ENCODE data around the gene MAST2. TPM values are rescaled to one million over a fixed set of nuclear protein-coding genes. Genes with fewer than 3 reads are reported as not detected.

MAST2 gene
- total RNA-seq, 1 experiment from 2014 or later = 37.2 TPM

DNA sequence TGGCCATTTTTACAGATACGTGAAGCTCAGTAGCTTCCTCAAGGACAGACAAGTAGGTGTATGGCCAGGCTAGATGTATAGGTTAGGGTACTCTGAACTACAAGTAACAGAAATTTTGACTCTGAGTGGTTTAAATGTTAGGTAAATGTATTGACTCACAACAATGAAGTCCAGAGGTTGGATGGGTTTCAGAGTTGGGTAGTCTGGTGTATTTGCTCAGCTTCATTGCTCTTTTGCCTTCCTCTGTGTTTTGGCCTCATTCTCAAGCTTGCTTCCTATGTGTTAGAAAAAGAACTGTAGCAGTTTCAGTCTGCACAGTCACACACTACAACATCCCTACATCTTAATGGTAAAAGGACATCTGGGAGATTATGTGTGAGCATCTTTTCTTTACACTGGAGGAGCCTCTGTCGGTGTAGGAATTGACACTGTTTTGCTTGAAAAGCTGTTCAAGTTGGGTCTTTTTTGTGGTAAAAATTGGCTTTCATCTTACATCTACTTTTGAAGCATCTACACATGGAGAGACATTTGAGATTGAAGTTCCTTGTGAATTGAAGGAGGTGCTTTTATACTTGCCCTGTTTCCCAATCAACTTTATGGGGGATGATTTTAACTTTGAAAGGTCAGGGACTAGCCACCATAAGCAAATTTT lies 64.4 kb downstream of the MAST2 start:
- Mint-ChIP-seq H3K36me3 (no peaks in the 10 kb centered on the region), H3K9me3 (no peaks in the 10 kb centered on the region), H3K4me1 (peaks cover 26% of the 10 kb centered on the region), H3K27me3 (ENCODE audit: low read depth) (no peaks in the 10 kb centered on the region), H3K4me3 (no peak overlapping the region), H3K27ac (peak overlapping the region; percentile 42; the same call in 1 of the 2 replicates)
- ATAC-seq = no peak
- ChIA-PET POLR2A (no interaction called here), CTCF (interaction anchor here (1.4 kb wide), 1 partner anchor 13 kb away, joined by 4 read pairs; no protein-coding TSS in a partner anchor)
- TF ChIP-seq, protein P1, sequence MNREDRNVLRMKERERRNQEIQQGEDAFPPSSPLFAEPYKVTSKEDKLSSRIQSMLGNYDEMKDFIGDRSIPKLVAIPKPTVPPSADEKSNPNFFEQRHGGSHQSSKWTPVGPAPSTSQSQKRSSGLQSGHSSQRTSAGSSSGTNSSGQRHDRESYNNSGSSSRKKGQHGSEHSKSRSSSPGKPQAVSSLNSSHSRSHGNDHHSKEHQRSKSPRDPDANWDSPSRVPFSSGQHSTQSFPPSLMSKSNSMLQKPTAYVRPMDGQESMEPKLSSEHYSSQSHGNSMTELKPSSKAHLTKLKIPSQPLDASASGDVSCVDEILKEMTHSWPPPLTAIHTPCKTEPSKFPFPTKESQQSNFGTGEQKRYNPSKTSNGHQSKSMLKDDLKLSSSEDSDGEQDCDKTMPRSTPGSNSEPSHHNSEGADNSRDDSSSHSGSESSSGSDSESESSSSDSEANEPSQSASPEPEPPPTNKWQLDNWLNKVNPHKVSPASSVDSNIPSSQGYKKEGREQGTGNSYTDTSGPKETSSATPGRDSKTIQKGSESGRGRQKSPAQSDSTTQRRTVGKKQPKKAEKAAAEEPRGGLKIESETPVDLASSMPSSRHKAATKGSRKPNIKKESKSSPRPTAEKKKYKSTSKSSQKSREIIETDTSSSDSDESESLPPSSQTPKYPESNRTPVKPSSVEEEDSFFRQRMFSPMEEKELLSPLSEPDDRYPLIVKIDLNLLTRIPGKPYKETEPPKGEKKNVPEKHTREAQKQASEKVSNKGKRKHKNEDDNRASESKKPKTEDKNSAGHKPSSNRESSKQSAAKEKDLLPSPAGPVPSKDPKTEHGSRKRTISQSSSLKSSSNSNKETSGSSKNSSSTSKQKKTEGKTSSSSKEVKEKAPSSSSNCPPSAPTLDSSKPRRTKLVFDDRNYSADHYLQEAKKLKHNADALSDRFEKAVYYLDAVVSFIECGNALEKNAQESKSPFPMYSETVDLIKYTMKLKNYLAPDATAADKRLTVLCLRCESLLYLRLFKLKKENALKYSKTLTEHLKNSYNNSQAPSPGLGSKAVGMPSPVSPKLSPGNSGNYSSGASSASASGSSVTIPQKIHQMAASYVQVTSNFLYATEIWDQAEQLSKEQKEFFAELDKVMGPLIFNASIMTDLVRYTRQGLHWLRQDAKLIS (CRISPR knock-in tag; IDR thresholded peaks at IDR 0.05; ENCODE audit: borderline replicate concordance) = no peak
- TF ChIP-seq, protein P2, sequence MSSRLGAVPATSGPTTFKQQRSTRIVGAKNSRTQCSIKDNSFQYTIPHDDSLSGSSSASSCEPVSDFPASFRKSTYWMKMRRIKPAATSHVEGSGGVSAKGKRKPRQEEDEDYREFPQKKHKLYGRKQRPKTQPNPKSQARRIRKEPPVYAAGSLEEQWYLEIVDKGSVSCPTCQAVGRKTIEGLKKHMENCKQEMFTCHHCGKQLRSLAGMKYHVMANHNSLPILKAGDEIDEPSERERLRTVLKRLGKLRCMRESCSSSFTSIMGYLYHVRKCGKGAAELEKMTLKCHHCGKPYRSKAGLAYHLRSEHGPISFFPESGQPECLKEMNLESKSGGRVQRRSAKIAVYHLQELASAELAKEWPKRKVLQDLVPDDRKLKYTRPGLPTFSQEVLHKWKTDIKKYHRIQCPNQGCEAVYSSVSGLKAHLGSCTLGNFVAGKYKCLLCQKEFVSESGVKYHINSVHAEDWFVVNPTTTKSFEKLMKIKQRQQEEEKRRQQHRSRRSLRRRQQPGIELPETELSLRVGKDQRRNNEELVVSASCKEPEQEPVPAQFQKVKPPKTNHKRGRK (CRISPR knock-in tag; IDR thresholded peaks at IDR 0.05; ENCODE audit: borderline replicate concordance) = no peak
- TF ChIP-seq CBFB (CRISPR knock-in tag; IDR thresholded peaks at IDR 0.05; ENCODE audit: low read depth) (no peak), GABPB1 (CRISPR knock-in tag; IDR thresholded peaks at IDR 0.05) (no peak), ZNF263 (CRISPR knock-in tag; IDR thresholded peaks at IDR 0.05; ENCODE audit: low read depth) (no peak), ZNF423 (CRISPR knock-in tag; IDR thresholded peaks at IDR 0.05) (no peak), NFYB (CRISPR knock-in tag; conservative IDR thresholded peaks at IDR 0.05; ENCODE audit: low read depth) (no peak), RORB (CRISPR knock-in tag; IDR thresholded peaks at IDR 0.05) (no peak), GTF2I (CRISPR knock-in tag; conservative IDR thresholded peaks at IDR 0.05) (no peak)
- TF ChIP-seq, protein P3, sequence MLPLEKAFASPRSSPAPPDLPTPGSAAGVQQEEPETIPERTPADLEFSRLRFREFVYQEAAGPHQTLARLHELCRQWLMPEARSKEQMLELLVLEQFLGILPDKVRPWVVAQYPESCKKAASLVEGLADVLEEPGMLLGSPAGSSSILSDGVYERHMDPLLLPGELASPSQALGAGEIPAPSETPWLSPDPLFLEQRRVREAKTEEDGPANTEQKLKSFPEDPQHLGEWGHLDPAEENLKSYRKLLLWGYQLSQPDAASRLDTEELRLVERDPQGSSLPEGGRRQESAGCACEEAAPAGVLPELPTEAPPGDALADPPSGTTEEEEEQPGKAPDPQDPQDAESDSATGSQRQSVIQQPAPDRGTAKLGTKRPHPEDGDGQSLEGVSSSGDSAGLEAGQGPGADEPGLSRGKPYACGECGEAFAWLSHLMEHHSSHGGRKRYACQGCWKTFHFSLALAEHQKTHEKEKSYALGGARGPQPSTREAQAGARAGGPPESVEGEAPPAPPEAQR (CRISPR knock-in tag; IDR thresholded peaks at IDR 0.05) = no peak
- TF ChIP-seq, protein P4, sequence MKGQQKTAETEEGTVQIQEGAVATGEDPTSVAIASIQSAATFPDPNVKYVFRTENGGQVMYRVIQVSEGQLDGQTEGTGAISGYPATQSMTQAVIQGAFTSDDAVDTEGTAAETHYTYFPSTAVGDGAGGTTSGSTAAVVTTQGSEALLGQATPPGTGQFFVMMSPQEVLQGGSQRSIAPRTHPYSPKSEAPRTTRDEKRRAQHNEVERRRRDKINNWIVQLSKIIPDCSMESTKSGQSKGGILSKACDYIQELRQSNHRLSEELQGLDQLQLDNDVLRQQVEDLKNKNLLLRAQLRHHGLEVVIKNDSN (CRISPR knock-in tag; IDR thresholded peaks at IDR 0.05) = no peak
- TF ChIP-seq, protein P5, sequence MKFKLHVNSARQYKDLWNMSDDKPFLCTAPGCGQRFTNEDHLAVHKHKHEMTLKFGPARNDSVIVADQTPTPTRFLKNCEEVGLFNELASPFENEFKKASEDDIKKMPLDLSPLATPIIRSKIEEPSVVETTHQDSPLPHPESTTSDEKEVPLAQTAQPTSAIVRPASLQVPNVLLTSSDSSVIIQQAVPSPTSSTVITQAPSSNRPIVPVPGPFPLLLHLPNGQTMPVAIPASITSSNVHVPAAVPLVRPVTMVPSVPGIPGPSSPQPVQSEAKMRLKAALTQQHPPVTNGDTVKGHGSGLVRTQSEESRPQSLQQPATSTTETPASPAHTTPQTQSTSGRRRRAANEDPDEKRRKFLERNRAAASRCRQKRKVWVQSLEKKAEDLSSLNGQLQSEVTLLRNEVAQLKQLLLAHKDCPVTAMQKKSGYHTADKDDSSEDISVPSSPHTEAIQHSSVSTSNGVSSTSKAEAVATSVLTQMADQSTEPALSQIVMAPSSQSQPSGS (CRISPR knock-in tag; IDR thresholded peaks at IDR 0.05; ENCODE audit: borderline replicate concordance, low read depth) = no peak
- no peak for DNase-seq (ENCODE audit: low spot score)

DNA sequence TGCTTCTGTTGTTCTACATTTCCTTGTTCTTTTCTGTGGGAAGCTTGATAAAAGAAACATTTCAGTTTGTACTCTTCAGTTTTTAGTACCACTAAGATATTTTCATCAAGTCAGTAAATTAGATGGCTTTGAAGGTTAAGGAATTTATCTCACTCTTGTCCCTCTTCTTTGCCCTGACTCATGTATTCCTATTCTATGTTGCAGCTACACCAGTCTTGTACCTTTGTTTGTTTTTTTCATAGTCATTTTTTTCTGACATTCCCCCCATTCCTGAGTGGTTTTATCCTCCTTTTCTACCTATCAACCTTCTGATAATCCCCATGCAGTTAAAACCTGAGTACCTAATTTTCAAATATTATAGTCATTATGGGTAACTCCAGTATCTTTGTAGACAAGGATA lies 65.4 kb downstream of the MAST2 start:
- Mint-ChIP-seq H3K4me3 (no peak overlapping the region), H3K36me3 (no peaks in the 10 kb centered on the region), H3K27ac (no peak overlapping the region), H3K4me1 (peaks cover 22% of the 10 kb centered on the region), H3K9me3 (no peaks in the 10 kb centered on the region), H3K27me3 (ENCODE audit: low read depth) (no peaks in the 10 kb centered on the region)
- POLR2A ChIA-PET = interaction anchor here (0.8 kb wide), 1 partner anchor 134 kb away, joined by 3 read pairs; no protein-coding TSS in a partner anchor
- no peak for ATAC-seq
- no peak for DNase-seq (ENCODE audit: low spot score)
- CTCF ChIA-PET = no interaction called here
- TF ChIP-seq, protein P6, sequence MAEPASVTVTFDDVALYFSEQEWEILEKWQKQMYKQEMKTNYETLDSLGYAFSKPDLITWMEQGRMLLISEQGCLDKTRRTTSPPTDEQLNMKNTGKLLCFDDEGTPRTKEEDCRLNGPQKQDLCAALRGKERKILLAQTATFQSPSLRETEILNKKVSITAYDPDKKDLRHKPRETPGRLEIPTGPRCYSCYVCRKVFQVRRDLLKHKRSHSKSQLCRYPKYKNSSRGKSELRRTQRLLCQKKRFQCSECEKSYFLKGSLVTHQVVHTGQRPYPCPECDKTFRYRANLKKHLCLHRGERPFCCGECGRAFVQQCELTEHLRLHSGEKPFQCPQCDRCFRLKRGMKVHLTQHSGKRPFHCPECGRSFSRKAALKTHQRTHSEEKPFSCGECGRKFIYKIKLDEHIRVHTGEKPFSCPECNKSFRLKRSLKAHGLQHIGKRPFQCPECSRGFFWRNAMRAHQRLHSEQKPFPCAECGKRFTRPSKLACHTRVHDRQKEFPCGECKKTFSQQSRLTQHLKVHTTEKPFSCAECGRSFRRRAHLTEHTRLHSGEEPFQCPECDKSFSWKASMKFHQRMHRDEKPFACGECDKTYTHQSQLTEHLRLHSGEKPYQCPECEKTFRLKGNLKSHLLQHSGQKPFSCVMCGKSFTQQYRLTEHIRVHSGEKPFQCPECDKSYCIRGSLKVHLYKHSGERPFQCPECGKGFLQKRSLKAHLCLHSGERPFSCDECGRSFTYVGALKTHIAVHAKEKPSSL (CRISPR knock-in tag; conservative IDR thresholded peaks at IDR 0.05) = no peak
- TF ChIP-seq, protein P7, sequence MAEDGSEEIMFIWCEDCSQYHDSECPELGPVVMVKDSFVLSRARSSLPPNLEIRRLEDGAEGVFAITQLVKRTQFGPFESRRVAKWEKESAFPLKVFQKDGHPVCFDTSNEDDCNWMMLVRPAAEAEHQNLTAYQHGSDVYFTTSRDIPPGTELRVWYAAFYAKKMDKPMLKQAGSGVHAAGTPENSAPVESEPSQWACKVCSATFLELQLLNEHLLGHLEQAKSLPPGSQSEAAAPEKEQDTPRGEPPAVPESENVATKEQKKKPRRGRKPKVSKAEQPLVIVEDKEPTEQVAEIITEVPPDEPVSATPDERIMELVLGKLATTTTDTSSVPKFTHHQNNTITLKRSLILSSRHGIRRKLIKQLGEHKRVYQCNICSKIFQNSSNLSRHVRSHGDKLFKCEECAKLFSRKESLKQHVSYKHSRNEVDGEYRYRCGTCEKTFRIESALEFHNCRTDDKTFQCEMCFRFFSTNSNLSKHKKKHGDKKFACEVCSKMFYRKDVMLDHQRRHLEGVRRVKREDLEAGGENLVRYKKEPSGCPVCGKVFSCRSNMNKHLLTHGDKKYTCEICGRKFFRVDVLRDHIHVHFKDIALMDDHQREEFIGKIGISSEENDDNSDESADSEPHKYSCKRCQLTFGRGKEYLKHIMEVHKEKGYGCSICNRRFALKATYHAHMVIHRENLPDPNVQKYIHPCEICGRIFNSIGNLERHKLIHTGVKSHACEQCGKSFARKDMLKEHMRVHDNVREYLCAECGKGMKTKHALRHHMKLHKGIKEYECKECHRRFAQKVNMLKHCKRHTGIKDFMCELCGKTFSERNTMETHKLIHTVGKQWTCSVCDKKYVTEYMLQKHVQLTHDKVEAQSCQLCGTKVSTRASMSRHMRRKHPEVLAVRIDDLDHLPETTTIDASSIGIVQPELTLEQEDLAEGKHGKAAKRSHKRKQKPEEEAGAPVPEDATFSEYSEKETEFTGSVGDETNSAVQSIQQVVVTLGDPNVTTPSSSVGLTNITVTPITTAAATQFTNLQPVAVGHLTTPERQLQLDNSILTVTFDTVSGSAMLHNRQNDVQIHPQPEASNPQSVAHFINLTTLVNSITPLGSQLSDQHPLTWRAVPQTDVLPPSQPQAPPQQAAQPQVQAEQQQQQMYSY (CRISPR knock-in tag; IDR thresholded peaks at IDR 0.05) = no peak
- TF ChIP-seq JUN (CRISPR knock-in tag; IDR thresholded peaks at IDR 0.05) = no peak
- TF ChIP-seq, protein P8, sequence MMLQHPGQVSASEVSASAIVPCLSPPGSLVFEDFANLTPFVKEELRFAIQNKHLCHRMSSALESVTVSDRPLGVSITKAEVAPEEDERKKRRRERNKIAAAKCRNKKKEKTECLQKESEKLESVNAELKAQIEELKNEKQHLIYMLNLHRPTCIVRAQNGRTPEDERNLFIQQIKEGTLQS (CRISPR knock-in tag; conservative IDR thresholded peaks at IDR 0.05) = no peak
- no peak for TF ChIP-seq ETV6 (CRISPR knock-in tag; IDR thresholded peaks at IDR 0.05)
